Calu3 (cell line): ENCODE measurements around the gene CRIP2. TPM values are rescaled to one million over a fixed set of nuclear protein-coding genes. Genes with fewer than 3 reads are reported as not detected.

ENCODE experiments used
- BruUV-seq: library from RNA; stranded (reverse); fragments of 400-500 nt; replicated peaks from 2 replicates; lab custom pipeline; 2021; lab: Mats Ljungman, UMichigan
- CTCF ChIA-PET: fragments of 300-600 bp; sonication (Branson Sonifier 250); formaldehyde crosslinking; loops from one replicate; lab custom pipeline; 2022; ENCODE audit warnings: antibody characterized with exemption; lab: Charles Lee
- DNase-seq: peaks from one replicate; pipeline ENCODE4 v3.0.0; 2022
- H3K27ac Mint-ChIP-seq: one replicate; pipeline ENCODE4 v1.8.0; 2022; ENCODE audit warnings: mixed read lengths; ENCODE audit not compliant: unreplicated experiment
- H3K27me3 Mint-ChIP-seq: one replicate; pipeline ENCODE4 v1.8.0; 2022; ENCODE audit warnings: mixed read lengths; ENCODE audit not compliant: unreplicated experiment
- H3K36me3 Mint-ChIP-seq: one replicate; pipeline ENCODE4 v1.8.0; 2022; ENCODE audit warnings: mild to moderate bottlenecking, moderate library complexity, mixed read lengths; ENCODE audit not compliant: insufficient read depth, unreplicated experiment
- H3K4me1 Mint-ChIP-seq: one replicate; pipeline ENCODE4 v1.8.0; 2022; ENCODE audit warnings: mild to moderate bottlenecking, low read depth, mixed read lengths; ENCODE audit not compliant: unreplicated experiment
- H3K4me3 Mint-ChIP-seq: one replicate; pipeline ENCODE4 v1.8.0; 2022; ENCODE audit warnings: mild to moderate bottlenecking, low read depth, moderate library complexity, mixed read lengths; ENCODE audit not compliant: unreplicated experiment
- H3K9me3 Mint-ChIP-seq: one replicate; pipeline ENCODE4 v1.8.0; 2022; ENCODE audit warnings: low read depth, mixed read lengths; ENCODE audit not compliant: unreplicated experiment
- intact Hi-C: fragments of 100-400 bp; cut with micrococcal nuclease; formaldehyde crosslinking; loops from one replicate; pipeline ENCODE4 v1.10.0; 2022; ENCODE audit not compliant: unreplicated experiment
- total RNA-seq: library from RNA; stranded (reverse); gene quantifications from 2 replicates; pipeline ENCODE4 v1.2.3, GENCODE V29; 2022
- TF ChIP-seq, protein P1 (sequence below): fragments of 200-600 bp; IDR thresholded peaks from one replicate; pipeline ENCODE4 v1.8.0; 2022; ENCODE audit warnings: antibody characterized with exemption; ENCODE audit not compliant: unreplicated experiment

CRIP2 gene
- total RNA-seq, 1 experiment from 2014 or later = 70.1 TPM

DNA sequence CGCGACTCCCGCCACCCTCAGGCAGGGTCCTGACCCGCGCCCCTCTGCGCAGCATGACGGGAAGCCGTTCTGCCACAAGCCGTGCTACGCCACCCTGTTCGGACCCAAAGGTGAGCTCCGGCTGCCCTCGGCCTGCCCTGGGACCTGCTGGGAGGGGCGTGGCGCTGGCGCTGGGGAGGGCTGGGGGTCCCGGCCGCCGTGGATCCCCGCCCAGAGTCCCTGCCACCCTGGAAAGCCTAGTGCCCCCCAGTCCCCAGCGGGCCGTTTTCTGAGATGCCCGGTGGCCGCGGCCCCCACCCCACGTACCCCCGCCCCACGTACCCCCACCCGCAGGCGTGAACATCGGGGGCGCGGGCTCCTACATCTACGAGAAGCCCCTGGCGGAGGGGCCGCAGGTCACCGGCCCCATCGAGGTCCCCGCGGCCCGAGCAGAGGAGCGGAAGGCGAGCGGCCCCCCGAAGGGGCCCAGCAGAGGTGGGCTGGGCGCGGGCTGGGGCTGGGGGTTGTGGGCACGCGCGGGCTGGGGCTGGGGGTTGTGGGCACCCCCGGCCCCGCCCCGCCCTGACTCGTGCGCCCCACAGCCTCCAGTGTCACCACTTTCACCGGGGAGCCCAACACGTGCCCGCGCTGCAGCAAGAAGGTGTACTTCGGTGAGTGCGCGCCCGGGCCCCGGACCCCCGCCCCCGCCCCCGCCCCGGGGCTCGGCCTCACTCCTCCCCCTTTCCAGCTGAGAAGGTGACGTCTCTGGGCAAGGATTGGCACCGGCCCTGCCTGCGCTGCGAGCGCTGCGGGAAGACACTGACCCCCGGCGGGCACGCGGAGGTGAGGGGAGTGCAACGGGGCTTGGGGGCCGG, 4.0 kb downstream of the CRIP2 start:
- BruUV-seq = no TSS peak
- H3K27ac Mint-ChIP-seq = no peak overlapping the region
- H3K9me3 Mint-ChIP-seq = no peaks in the 10 kb centered on the region
- peaks cover 65% of the 10 kb centered on the region for H3K36me3 Mint-ChIP-seq
- H3K4me1 Mint-ChIP-seq = peaks cover 28% of the 10 kb centered on the region
- no peaks in the 10 kb centered on the region for H3K27me3 Mint-ChIP-seq
- no peak overlapping the region for H3K4me3 Mint-ChIP-seq
- intact Hi-C loops = no loop called here
- CTCF ChIA-PET = no interaction called here
- TF ChIP-seq, protein P1, sequence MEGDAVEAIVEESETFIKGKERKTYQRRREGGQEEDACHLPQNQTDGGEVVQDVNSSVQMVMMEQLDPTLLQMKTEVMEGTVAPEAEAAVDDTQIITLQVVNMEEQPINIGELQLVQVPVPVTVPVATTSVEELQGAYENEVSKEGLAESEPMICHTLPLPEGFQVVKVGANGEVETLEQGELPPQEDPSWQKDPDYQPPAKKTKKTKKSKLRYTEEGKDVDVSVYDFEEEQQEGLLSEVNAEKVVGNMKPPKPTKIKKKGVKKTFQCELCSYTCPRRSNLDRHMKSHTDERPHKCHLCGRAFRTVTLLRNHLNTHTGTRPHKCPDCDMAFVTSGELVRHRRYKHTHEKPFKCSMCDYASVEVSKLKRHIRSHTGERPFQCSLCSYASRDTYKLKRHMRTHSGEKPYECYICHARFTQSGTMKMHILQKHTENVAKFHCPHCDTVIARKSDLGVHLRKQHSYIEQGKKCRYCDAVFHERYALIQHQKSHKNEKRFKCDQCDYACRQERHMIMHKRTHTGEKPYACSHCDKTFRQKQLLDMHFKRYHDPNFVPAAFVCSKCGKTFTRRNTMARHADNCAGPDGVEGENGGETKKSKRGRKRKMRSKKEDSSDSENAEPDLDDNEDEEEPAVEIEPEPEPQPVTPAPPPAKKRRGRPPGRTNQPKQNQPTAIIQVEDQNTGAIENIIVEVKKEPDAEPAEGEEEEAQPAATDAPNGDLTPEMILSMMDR = no peak
- DNase-seq = no peak

DNA sequence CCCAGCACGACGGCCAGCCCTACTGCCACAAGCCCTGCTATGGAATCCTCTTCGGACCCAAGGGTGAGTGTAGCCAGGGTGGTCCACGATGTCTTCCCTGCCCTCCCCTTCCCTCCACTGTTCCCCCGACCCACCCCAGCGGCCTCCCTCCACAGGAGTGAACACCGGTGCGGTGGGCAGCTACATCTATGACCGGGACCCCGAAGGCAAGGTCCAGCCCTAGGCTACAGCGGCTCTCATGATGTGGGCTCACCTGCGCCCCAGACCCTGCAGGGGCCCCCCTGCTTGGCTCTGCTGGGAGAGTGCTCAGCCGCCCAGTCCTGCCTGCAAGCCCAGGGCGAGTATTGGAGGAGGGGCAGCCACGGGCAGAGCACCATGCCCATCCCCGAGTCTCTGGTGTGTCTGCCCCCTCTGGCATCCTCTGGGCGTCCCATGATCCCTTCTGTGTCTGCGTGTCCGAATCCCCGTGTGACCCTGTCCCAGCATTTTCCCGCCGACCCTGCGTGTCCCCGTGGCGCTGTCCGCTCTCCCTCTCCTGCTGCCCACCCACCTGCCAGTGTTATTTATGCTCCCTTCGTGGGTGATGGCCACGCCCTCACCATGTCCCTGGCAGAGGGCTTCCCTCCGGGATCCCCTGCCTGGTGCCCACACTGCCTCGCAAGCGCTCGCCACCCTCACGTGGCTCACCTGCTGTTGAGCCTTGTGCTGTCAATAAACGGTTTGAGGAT, 5.0 kb downstream of the CRIP2 start:
- H3K4me3 Mint-ChIP-seq = peak overlapping the region; percentile 34
- H3K27me3 Mint-ChIP-seq = no peaks in the 10 kb centered on the region
- peak overlapping the region; percentile 73 for H3K27ac Mint-ChIP-seq
- intact Hi-C loops = no loop called here
- CTCF ChIA-PET = no interaction called here
- BruUV-seq = TSS peak; percentile 16
- TF ChIP-seq, protein P1 = no peak
- H3K36me3 Mint-ChIP-seq = peaks cover 57% of the 10 kb centered on the region
- H3K4me1 Mint-ChIP-seq = peaks cover 35% of the 10 kb centered on the region
- DNase-seq = no peak
- no peaks in the 10 kb centered on the region for H3K9me3 Mint-ChIP-seq

DNA sequence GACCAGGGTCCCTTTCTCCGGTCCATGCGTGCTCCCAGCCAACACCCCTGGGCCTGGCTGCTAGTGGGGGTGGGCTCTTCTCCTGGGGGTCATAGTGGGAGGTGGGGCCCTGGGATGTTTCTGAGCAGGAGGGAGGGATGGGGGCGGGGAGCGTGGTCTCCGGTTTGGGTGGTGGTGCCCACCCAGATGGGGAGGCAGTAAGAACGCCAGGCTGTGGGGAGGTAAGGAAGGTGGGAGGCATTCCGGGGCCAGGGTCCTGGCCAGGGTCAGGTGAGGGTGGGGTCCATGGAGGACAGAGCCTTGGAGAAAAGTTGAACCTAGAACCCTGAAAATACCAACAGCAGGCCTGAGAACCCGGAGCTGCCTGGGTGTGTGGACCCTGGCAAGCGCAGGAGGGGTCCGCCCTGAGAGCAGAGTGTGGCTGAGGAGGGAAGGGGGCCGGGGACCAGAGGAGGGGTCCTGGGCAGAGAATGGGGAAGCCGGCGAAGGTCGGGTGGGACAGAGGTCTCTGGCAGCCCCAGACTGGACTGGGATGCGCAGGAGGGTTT, 5.7 kb downstream of the CRIP2 start:
- Mint-ChIP-seq H3K27ac (peak overlapping the region; percentile 91), H3K4me3 (peak overlapping the region; percentile 55), H3K4me1 (peaks cover 38% of the 10 kb centered on the region), H3K27me3 (no peaks in the 10 kb centered on the region), H3K9me3 (no peaks in the 10 kb centered on the region), H3K36me3 (peaks cover 60% of the 10 kb centered on the region)
- DNase-seq = no peak
- TF ChIP-seq, protein P1 = no peak
- CTCF ChIA-PET = interaction anchor here (0.6 to 1.8 kb wide), 10 partner anchors 8 to 179 kb away, joined by 3 to 43 read pairs (median 4); partner anchors contain the start of gene TEDC1
- BruUV-seq = no TSS peak
- intact Hi-C loops = no loop called here
